Globus pallidus (tissue), 1 donor: ENCODE data around the gene PPP3CA.

ENCODE experiments used
- DNase-seq: peaks from one replicate; pipeline ENCODE4 v3.0.0-alpha.2; 2015; ENCODE audit warnings: low spot score

PPP3CA gene

DNA sequence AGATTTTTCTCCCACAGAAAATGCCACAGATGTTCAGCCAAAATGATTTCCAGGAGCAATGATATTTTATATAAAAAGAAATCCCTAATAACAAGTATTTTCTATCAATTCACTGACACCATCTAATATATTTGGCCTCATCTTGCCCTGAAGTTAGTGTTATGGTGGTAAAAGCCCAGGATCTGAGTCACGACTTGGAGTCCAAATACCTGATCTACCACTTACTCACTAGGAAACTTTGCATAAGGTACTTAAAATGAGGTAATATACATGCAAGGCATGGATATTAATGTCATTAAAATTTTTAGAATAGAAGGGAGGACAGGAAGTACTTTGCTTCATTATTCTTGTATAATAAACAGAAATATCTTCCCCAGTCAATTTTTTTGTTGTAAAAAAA lies 16.3 kb downstream of the PPP3CA start:
- no peak for DNase-seq

GRCh38 chr4:101329592-101329991 lies 17.7 kb downstream of the PPP3CA start:
- DNase-seq = no peak

GRCh38 chr4:101328063-101328602 lies 19.2 kb downstream of the PPP3CA start:
- no peak for DNase-seq

- no peak for DNase-seq
These were observed 20.8 kb downstream of the PPP3CA start for GRCh38 chr4:101326576-101326975.

- no peak for DNase-seq
These were observed 24.6 kb downstream of the PPP3CA start for GRCh38 chr4:101322743-101323142.

GRCh38 chr4:101321481-101322042 lies 25.8 kb downstream of the PPP3CA start:
- no peak for DNase-seq

- DNase-seq = no peak
These were observed 31.5 kb downstream of the PPP3CA start for GRCh38 chr4:101315786-101316185.

DNA sequence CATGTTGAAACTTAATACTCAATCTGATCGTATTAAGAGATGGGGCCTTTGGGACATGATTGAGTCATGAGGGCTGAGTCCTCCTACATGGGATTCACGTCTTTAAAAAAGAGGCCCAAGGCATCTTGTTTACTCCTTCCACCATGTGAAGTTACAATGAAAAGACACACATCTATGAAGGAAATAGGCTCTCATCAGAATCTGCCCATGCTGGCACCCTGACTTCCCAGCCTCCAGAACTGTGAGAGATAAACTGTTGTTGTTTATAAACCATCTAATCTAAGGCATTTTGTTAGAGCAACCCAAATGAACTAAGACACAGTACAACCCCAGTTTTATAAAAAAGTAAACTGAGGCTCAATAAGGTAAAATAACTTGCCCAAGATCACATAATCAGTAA lies 32.3 kb downstream of the PPP3CA start:
- DNase-seq = no peak

DNA sequence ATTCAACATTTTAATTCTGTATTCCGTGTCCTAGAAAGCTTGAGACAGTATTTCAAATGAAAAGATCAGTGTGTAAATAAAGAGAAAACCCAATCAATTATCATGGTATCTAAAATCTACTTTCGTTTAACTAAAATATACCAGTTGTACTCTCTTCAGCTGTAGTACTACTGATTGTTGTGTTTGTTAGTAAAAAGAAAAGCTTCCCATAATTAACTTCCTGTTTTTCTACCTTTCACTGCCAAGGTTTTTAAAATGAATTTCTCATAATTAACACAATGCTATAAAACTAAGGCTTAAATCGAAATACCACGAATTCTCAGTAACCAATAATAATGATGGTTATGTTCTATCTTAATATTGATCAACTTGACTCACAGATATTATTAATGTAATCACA lies 37.4 kb downstream of the PPP3CA start:
- DNase-seq = no peak

DNA sequence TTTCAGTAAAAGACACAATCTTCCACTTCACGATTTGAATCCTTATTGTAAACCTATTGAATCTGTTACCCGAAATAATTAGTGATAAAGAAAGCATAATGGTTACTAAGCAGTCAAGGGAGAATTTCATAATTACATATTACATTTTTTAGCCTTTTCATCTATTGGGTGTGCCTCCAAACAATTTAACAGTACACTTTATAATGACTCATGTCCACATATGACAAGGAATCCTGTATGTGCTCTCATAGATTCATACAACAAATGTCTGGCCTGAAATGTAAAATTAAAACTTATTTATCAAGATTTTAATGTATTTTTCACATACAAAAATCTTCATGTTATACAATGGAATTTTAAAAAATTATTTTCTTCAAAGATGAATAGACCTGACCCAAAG lies 39.4 kb downstream of the PPP3CA start:
- DNase-seq = no peak

- no peak for DNase-seq
These were observed 40.3 kb downstream of the PPP3CA start for GRCh38 chr4:101306764-101307615.

DNA sequence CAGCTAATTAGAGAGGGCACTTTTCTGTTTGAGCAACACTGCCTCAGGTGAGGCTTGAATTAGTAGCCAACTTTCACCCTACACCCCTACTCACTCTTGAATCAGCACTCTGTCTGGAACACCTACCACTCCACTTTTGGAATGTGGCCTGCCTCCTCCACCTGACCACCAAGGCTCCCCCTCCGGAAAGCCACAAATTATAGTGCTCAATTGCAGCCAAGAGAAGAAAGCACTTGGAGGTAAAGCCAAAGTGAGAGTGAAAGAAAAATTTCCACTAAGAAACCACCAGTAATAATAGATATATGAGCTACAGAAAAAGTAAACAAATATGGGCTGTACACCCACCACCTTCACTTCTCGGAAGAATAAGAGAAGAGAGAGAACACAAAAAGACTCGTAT lies 41.1 kb downstream of the PPP3CA start:
- no peak for DNase-seq

DNA sequence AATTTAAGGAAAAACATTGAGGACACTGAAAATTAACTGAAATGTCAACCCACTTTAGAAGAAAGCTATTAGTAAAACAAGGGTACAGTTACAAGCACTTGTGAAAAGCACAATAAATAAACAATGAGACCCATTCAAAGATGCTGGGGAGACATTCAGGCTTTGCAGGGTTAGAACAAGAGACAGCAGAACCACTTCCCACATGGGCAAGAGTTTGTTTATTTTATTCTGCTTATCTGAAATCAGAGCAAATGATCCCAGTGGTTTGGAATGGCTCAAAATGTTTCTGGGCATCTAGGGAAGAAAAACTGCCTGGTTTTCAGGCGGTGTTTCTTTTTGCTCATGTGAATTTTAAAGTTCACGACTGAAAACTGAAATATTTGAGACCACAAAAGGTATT lies 42.4 kb downstream of the PPP3CA start:
- peak; percentile 82 for DNase-seq

GRCh38 chr4:101299899-101300540 lies 47.3 kb downstream of the PPP3CA start:
- no peak for DNase-seq

DNA sequence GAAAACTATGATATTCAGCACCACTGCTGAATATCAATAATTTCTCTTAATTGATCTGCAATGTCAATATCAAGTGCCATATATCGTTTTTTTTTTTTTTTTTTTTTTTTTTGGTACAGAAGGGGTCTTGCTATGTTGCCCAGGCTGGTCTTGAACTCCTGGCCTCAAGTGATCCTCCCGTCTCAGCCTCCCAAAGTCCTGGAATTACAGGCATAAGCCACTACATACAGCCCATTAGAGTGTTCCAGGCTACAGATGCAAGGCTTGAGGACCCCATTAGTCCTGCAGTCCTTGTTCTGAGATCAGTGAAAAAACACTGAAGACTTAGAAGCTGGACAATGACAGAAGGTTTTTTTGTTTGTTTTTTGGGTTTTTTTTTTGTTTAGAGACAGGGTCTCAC lies 48.3 kb downstream of the PPP3CA start:
- no peak for DNase-seq

DNA sequence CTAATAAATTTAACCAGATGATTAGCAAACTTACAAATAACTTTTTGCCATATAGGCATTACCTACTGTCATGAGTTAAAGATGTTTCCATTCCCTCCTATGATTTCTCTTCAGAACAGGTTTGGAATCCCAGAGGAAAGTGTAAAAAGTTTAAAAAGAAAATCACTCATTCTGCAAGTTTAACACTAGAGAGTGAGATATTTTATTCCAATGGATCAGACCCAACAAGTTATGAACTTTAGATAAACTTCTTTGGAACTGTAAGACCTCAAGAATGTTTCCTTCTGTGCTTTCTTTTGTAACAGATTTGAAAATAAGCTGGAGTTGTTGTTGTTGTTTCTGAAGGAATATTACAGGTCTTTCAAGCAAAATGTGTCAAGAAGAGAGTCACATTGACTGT lies 51.6 kb downstream of the PPP3CA start:
- DNase-seq = no peak

GRCh38 chr4:101294597-101294996 lies 52.7 kb downstream of the PPP3CA start:
- DNase-seq = no peak

- DNase-seq = no peak
These were observed 54.4 kb downstream of the PPP3CA start for GRCh38 chr4:101292901-101293300.

- no peak for DNase-seq
These were observed 55.1 kb downstream of the PPP3CA start for GRCh38 chr4:101292214-101292613.

DNA sequence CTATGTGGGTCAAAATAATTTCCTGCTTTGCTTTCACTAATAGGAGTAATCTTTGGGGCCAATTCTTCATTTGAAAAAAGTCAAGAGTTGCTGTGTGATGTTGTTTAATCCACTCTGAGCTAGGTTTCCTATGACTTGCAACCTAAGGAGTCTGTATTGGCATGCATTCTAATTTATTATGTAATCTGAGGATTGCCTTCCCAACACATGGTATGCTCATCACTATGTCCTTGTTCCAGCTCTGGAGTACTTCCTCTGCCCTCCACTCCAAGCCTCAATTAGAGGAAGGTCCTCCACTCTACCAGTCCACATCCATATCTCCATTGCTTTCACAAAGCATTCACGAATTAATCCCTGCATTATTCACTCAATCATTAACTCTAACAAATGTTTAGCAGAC lies 56.1 kb downstream of the PPP3CA start:
- no peak for DNase-seq

DNA sequence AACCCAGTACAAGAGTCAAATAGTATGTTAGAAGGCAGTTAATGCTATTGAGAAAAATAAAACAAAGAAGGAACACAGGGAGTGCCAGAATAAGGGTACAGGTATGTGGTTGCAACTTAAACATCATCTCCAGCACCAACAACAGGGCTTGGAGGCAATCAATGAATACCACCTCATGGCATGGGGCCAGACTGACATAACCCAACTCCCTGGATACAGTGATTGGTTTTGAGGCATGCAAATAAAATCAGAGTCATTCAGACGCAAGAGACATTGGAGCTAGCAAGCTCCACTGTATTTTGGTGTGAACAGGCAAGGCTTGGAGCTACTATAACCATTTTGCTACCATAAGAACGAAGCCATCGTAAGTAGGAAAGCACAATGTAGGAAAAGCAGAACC lies 56.7 kb downstream of the PPP3CA start:
- no peak for DNase-seq

- DNase-seq = no peak
These were observed 58.0 kb downstream of the PPP3CA start for GRCh38 chr4:101289306-101289705.
